GM06990 (cell line): Measurements from ENCODE around the gene CCSAP.
A peak's percentile ranks its signal among the peaks of the same experiment; 100 is the strongest.

Experiments used
- DNase-seq: peaks from one replicate; pipeline ENCODE4 v3.0.0-alpha.2; 2011; ENCODE audit not compliant: insufficient read length; ENCODE audit errors: extremely low read depth
- H3K27me3 ChIP-seq: replicated peaks from 2 replicates; pipeline ENCODE4 v1.6.0; 2011; ENCODE audit warnings: low read length; ENCODE audit not compliant: control insufficient read depth, insufficient read depth
- H3K36me3 ChIP-seq: 2 replicates; pipeline ENCODE4 v1.5.1; 2011; ENCODE audit warnings: low read length; ENCODE audit not compliant: control insufficient read depth, insufficient read depth
- H3K4me3 ChIP-seq: replicated peaks from 2 replicates; pipeline ENCODE4 v1.5.1; 2011; ENCODE audit warnings: low read depth, mild to moderate bottlenecking, control low read depth, low read length
- TF ChIP-seq, protein P1 (sequence below): IDR thresholded peaks from 2 replicates; pipeline ENCODE4 v1.5.1; 2011; ENCODE audit warnings: low read length, control low read depth, mild to moderate bottlenecking, inconsistent platforms; ENCODE audit not compliant: insufficient read depth, poor library complexity, severe bottlenecking

The CCSAP gene

DNA sequence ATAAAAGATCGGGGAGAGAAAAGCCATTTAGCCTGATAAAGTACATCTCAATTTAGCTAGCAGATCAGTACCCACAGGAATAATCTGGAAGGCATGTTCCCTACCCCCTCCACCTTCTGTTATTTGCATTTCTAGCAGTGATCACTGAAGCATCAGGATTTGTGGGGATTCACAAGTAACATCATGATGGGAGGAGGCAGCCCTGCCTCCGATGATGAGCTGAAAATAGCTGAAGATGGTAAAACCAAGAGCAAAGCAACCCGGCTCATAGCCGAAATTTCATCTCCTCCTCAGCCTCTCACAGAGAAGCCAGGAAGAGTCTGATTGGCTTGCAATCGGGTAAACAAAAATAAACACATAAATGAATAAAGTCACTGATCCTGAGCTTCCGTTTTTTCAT is 2.4 kb downstream of the CCSAP start:
- peak overlapping the region; percentile 1 for H3K4me3 ChIP-seq
- no peak for DNase-seq
- no peaks in the 10 kb centered on the region for H3K27me3 ChIP-seq
- no peaks in the 10 kb centered on the region for H3K36me3 ChIP-seq
- TF ChIP-seq, protein P1, sequence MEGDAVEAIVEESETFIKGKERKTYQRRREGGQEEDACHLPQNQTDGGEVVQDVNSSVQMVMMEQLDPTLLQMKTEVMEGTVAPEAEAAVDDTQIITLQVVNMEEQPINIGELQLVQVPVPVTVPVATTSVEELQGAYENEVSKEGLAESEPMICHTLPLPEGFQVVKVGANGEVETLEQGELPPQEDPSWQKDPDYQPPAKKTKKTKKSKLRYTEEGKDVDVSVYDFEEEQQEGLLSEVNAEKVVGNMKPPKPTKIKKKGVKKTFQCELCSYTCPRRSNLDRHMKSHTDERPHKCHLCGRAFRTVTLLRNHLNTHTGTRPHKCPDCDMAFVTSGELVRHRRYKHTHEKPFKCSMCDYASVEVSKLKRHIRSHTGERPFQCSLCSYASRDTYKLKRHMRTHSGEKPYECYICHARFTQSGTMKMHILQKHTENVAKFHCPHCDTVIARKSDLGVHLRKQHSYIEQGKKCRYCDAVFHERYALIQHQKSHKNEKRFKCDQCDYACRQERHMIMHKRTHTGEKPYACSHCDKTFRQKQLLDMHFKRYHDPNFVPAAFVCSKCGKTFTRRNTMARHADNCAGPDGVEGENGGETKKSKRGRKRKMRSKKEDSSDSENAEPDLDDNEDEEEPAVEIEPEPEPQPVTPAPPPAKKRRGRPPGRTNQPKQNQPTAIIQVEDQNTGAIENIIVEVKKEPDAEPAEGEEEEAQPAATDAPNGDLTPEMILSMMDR = no peak

GRCh38 chr1:229339520-229339919 is 3.3 kb downstream of the CCSAP start:
- no peak for DNase-seq
- Histone ChIP-seq H3K27me3 (no peaks in the 10 kb centered on the region), H3K36me3 (no peaks in the 10 kb centered on the region), H3K4me3 (no peak overlapping the region)
- TF ChIP-seq, protein P1 = no peak

- no peak for DNase-seq
- no peaks in the 10 kb centered on the region for H3K27me3 ChIP-seq
- no peak overlapping the region for H3K4me3 ChIP-seq
- TF ChIP-seq, protein P1 = no peak
- no peaks in the 10 kb centered on the region for H3K36me3 ChIP-seq
These were observed 3.8 kb downstream of the CCSAP start for GRCh38 chr1:229339086-229339485.

DNA sequence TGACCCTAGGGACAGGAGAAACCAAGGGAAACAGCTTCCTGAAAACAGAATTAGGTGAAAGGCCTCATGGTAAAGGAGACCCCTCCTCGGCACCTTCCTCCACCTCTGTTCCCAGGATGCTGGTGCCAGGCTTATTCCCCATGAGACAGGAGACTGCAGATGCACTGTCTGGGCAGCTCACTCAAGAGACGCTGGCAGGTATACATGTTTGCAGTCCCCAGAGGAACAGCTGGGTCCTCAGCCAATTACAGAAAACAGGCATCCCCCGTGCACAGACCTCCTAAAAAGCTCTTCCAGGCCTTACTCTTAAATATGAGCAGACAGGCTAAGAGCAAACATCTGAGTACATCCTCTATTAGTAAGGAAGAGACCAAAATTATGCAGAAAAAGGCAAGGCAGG is 6.5 kb downstream of the CCSAP start:
- TF ChIP-seq, protein P1 = no peak
- no peak for DNase-seq
- H3K27me3 ChIP-seq = no peaks in the 10 kb centered on the region
- no peaks in the 10 kb centered on the region for H3K36me3 ChIP-seq
- H3K4me3 ChIP-seq = no peak overlapping the region

DNA sequence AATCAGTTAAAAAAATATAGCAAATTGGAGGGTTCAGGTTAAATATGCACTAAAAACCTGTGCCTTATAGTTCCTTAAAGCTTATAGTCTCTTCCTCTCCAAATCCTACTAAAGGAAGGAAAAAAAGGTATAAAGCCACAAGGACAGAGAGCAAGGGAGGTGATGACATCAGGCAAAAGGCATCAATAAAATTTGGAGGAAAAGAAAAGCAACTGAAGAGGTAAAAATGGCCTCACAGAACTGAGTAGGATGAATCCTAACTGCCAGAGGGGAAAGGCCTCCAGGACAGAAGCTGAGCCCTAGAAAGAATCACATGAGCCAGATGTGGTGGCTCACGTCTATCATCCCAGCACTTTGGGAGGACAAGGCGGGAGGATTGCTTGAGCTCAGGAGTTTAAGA is 8.1 kb downstream of the CCSAP start:
- TF ChIP-seq, protein P1 = no peak
- Histone ChIP-seq H3K27me3 (no peaks in the 10 kb centered on the region), H3K36me3 (no peaks in the 10 kb centered on the region; the same call in 1 of the 2 replicates), H3K4me3 (no peak overlapping the region)
- DNase-seq = no peak

- TF ChIP-seq, protein P1 = no peak
These were observed 8.6 kb downstream of the CCSAP start for GRCh38 chr1:229334269-229334668.

More at GRCh38 chr1:229334269-229334668, 8.6 kb downstream of the CCSAP start:
- no peak for DNase-seq
- no peaks in the 10 kb centered on the region for H3K27me3 ChIP-seq
- H3K4me3 ChIP-seq = no peak overlapping the region
- no peaks in the 10 kb centered on the region; the same call in 1 of the 2 replicates for H3K36me3 ChIP-seq
